ENCODE measurements around the gene MANBA.
"Not testable (repeated sequence)": the region's sequence is repeated elsewhere in the genome, so short reads cannot be mapped to it uniquely, and the experiment has no call there.

GRCh38 chr4:102718833-102719575 is 41.8 kb downstream of the MANBA start:
- not testable (repeated sequence) for TF ChIP-seq ZNF184 (tag by site-specific recombination; IDR thresholded peaks at IDR 0.05); CTCF (tag by site-specific recombination; IDR thresholded peaks at IDR 0.05); ZBTB10 (tag by site-specific recombination; IDR thresholded peaks at IDR 0.05); GLI2 (tag by site-specific recombination; IDR thresholded peaks at IDR 0.05; ENCODE audit: borderline replicate concordance, low read depth); ZNF785 (tag by site-specific recombination; IDR thresholded peaks at IDR 0.05); ZNF423 (tag by site-specific recombination; IDR thresholded peaks at IDR 0.05); YY1 (tag by site-specific recombination; IDR thresholded peaks at IDR 0.05); ZNF704 (tag by site-specific recombination; IDR thresholded peaks at IDR 0.05); EGR2 (tag by site-specific recombination; IDR thresholded peaks at IDR 0.05; ENCODE audit: low read depth); YY2 (tag by site-specific recombination; IDR thresholded peaks at IDR 0.05); ZSCAN30 (tag by site-specific recombination; IDR thresholded peaks at IDR 0.05); PBX3 (CRISPR knock-in tag; IDR thresholded peaks at IDR 0.05)
